OCI-LY3 (cell line): ENCODE measurements around the gene ARPC5.

Experiments used
- H2AFZ ChIP-seq: fragments of 200-600, 300-600 bp; shearing (Covaris generic); 2 replicates; pipeline ENCODE4 v1.6.0; 2014; ENCODE audit warnings: antibody characterized with exemption, low read depth, low read length
- H3K27ac ChIP-seq: fragments of 200-600, 300-600 bp; sonication (generic); 2 replicates; pipeline ENCODE4 v1.5.1; 2014; ENCODE audit warnings: mild to moderate bottlenecking, low read length, moderate library complexity, mixed read lengths
- H3K27me3 ChIP-seq: fragments of 200-600, 300-600 bp; sonication (generic); 2 replicates; pipeline ENCODE4 v1.6.1; 2014; ENCODE audit warnings: low read depth, low read length, mixed read lengths
- H3K36me3 ChIP-seq: fragments of 200-600, 300-600 bp; sonication (generic); replicated peaks from 2 replicates; pipeline ENCODE3; 2014; ENCODE audit warnings: low read depth, low read length, mixed read lengths
- H3K4me1 ChIP-seq: fragments of 300-600, 200-600 bp; sonication (generic); 2 replicates; pipeline ENCODE4 v1.6.1; 2014; ENCODE audit warnings: low read length, mixed read lengths
- H3K4me2 ChIP-seq: fragments of 200-600, 300-600 bp; sonication (generic); 2 replicates; pipeline ENCODE4 v1.6.1; 2014; ENCODE audit warnings: low read length, mixed read lengths
- H3K4me3 ChIP-seq: fragments of 300-600, 200-600 bp; sonication (generic); 2 replicates; pipeline ENCODE4 v1.5.1; 2014; ENCODE audit warnings: antibody characterized with exemption, mild to moderate bottlenecking, low read length, moderate library complexity
- H3K79me2 ChIP-seq: fragments of 300-600, 200-600 bp; shearing (Covaris generic); 2 replicates; pipeline ENCODE4 v1.6.1; 2014; ENCODE audit warnings: mild to moderate bottlenecking, low read length, mixed read lengths
- H3K9ac ChIP-seq: fragments of 300-600, 200-600 bp; shearing (Covaris generic); 2 replicates; pipeline ENCODE4 v1.6.0; 2014; ENCODE audit warnings: mild to moderate bottlenecking, low read length, moderate library complexity
- H3K9me3 ChIP-seq: fragments of 200-600, 300-600 bp; shearing (Covaris generic); 2 replicates; pipeline ENCODE4 v1.6.1; 2014; ENCODE audit warnings: low read length, mixed read lengths; ENCODE audit not compliant: insufficient read depth
- H4K20me1 ChIP-seq: fragments of 200-600, 300-600 bp; sonication (generic); 2 replicates; pipeline ENCODE4 v1.6.1; 2016; ENCODE audit warnings: low read length, mixed read lengths; ENCODE audit not compliant: insufficient read depth
- CTCF ChIP-seq: fragments of 200-600, 300-600 bp; sonication (generic); IDR thresholded peaks from 2 replicates; pipeline ENCODE4 v1.5.1; 2014; ENCODE audit warnings: antibody characterized with exemption, low read length, low read depth
- EZH2phosphoT487 ChIP-seq: fragments of 200-600 bp; shearing (Covaris generic); IDR thresholded peaks from 2 replicates; pipeline ENCODE4 v1.6.1; 2018; ENCODE audit warnings: antibody characterized with exemption, mixed run types, low read depth

Gene ARPC5

DNA sequence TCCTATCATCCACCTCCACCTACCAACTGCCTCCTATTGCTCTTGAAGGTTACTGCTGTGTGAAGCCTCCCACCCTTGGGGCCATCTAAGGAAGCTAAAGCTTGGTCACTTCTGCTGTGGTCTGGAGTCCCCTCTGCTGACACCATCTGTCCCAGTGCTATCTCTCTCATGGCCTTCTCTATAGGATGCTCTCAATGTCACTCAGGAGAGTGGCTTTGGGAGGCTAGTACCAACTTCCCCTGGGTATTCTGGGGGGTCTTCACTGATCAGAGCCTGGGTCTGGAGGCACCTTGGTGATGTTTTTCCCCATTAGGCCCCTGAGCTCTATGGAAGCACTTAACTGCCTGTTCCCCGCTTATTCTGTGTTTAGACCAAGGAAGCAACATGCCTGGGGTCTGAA lies 33.1 kb downstream of the ARPC5 start:
- TF ChIP-seq EZH2phosphoT487 (no peak), CTCF (no peak)
- peaks cover 94% of the 10 kb centered on the region for H3K4me1 ChIP-seq
- H3K36me3 ChIP-seq, result peaks cover 7% of the 10 kb centered on the region
- peak overlapping the region; percentile 93 for H3K27ac ChIP-seq
- peaks cover 13% of the 10 kb centered on the region for H3K79me2 ChIP-seq
- no peaks in the 10 kb centered on the region for H3K27me3 ChIP-seq
- 0 out of 2 replicates have a peak overlapping the region, but pooled peaks have one; percentile 10 for H2AFZ ChIP-seq
- H3K9me3 ChIP-seq, result no peaks in the 10 kb centered on the region
- peak overlapping the region; percentile 80 for H3K4me2 ChIP-seq
- H3K9ac ChIP-seq, result peak overlapping the region; percentile 77
- H3K4me3 ChIP-seq, result no peak overlapping the region
- no peaks in the 10 kb centered on the region for H4K20me1 ChIP-seq

DNA sequence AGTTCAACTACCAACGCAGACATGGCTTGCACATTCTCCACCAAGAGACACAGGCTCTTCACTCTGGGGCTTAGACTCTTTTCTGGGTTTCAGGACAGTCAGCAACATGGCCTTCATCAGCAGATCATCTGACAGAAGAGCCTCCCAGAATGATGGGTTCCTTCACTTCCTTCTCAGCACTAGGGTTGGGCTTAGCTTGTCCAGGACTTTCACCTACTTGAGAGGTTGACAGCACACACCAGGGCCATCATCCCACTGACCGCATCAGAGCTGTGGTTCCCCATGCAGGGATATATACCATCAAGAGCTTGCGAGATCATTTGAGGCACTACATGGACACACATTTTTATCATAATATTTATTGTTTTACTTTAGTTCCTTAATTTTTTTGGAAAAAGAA lies 34.9 kb downstream of the ARPC5 start:
- Histone ChIP-seq H3K36me3 (peaks cover 7% of the 10 kb centered on the region), H3K4me1 (peaks cover 93% of the 10 kb centered on the region), H3K9me3 (no peaks in the 10 kb centered on the region), H3K27ac (peak overlapping the region; percentile 43), H3K4me3 (no peak overlapping the region), H3K79me2 (no peaks in the 10 kb centered on the region), H4K20me1 (no peaks in the 10 kb centered on the region), H3K27me3 (no peaks in the 10 kb centered on the region), H3K4me2 (0 out of 2 replicates have a peak overlapping the region, but pooled peaks have one; percentile 0), H3K9ac (no peak overlapping the region), H2AFZ (no peak overlapping the region)
- TF ChIP-seq EZH2phosphoT487 (no peak), CTCF (no peak)

GRCh38 chr1:183600136-183600535 lies 35.4 kb downstream of the ARPC5 start:
- TF ChIP-seq CTCF (no peak), EZH2phosphoT487 (no peak)
- peaks cover 88% of the 10 kb centered on the region for H3K4me1 ChIP-seq

GRCh38 chr1:183598386-183598785 lies 37.2 kb downstream of the ARPC5 start:
- H3K4me2 ChIP-seq, result peak overlapping the region; percentile 40
- peak overlapping the region; percentile 58 for H2AFZ ChIP-seq
- no peak overlapping the region for H3K4me3 ChIP-seq
- H3K79me2 ChIP-seq, result no peaks in the 10 kb centered on the region
- TF ChIP-seq EZH2phosphoT487 (no peak), CTCF (no peak)
- no peaks in the 10 kb centered on the region for H3K27me3 ChIP-seq
- H3K9ac ChIP-seq, result peak overlapping the region; percentile 56
- H3K27ac ChIP-seq, result peak overlapping the region; percentile 67
- H3K9me3 ChIP-seq, result no peaks in the 10 kb centered on the region
- H3K36me3 ChIP-seq, result peaks cover 7% of the 10 kb centered on the region
- no peaks in the 10 kb centered on the region for H4K20me1 ChIP-seq
- peaks cover 86% of the 10 kb centered on the region for H3K4me1 ChIP-seq

More at GRCh38 chr1:183600136-183600535, 35.4 kb downstream of the ARPC5 start:
- H3K27me3 ChIP-seq, result no peaks in the 10 kb centered on the region
- no peak overlapping the region for H3K9ac ChIP-seq
- H3K9me3 ChIP-seq, result no peaks in the 10 kb centered on the region
- peaks cover 7% of the 10 kb centered on the region for H3K36me3 ChIP-seq
- H4K20me1 ChIP-seq, result no peaks in the 10 kb centered on the region
- H3K79me2 ChIP-seq, result no peaks in the 10 kb centered on the region
- no peak overlapping the region for H3K4me3 ChIP-seq
- H3K27ac ChIP-seq, result peak overlapping the region; percentile 43
- H2AFZ ChIP-seq, result no peak overlapping the region
- H3K4me2 ChIP-seq, result 0 out of 2 replicates have a peak overlapping the region, but pooled peaks have one; percentile 0
